Left ventricle myocardium inferior (tissue), 1 donor: ENCODE data around the gene PICALM. TPM values are rescaled to one million over a fixed set of nuclear protein-coding genes. Genes with fewer than 3 reads are reported as not detected.
A peak's percentile ranks its signal among the peaks of the same experiment; 100 is the strongest.

Experiments used
- DNase-seq: peaks from one replicate; pipeline ENCODE4 v3.0.0-alpha.2; 2020
- H3K27ac ChIP-seq: fragments of 200-600 bp; replicated peaks from 2 replicates; pipeline ENCODE4 v1.8.0; 2021
- H3K27me3 ChIP-seq: fragments of 200-600 bp; 2 replicates; pipeline ENCODE4 v1.8.0; 2021; ENCODE audit warnings: low read depth
- H3K36me3 ChIP-seq: fragments of 200-600 bp; 2 replicates; pipeline ENCODE4 v1.8.0; 2021
- H3K4me1 ChIP-seq: fragments of 200-600 bp; 2 replicates; pipeline ENCODE4 v1.8.0; 2021
- H3K4me3 ChIP-seq: fragments of 200-600 bp; 2 replicates; pipeline ENCODE4 v1.8.0; 2021; ENCODE audit warnings: mild to moderate bottlenecking, moderate library complexity
- H3K9me3 ChIP-seq: fragments of 200-600 bp; replicated peaks from 2 replicates; pipeline ENCODE4 v1.8.0; 2021
- CTCF ChIP-seq: fragments of 200-600 bp; IDR thresholded peaks from 2 replicates; pipeline ENCODE4 v1.8.0; 2021; ENCODE audit warnings: antibody characterized with exemption, mild to moderate bottlenecking, borderline replicate concordance
- intact Hi-C: fragments of 100-400 bp; cut with micrococcal nuclease; formaldehyde crosslinking; loops from one replicate; pipeline ENCODE4 v1.11.0; 2022
- total RNA-seq: library from RNA; stranded (reverse); fragmentation: NEBNext Ultra II Directional; extraction: Animal tissue kit (Norgen Biotek cat#: 25700); gene quantifications from one replicate; pipeline ENCODE4 v1.2.1, GENCODE V29; 2021
- donor health status: DM: no; HTN: yes; CAD: no; lungs with severe emphysema.

The PICALM gene
- total RNA-seq, 1 donor from 2014 or later: 133 TPM

DNA sequence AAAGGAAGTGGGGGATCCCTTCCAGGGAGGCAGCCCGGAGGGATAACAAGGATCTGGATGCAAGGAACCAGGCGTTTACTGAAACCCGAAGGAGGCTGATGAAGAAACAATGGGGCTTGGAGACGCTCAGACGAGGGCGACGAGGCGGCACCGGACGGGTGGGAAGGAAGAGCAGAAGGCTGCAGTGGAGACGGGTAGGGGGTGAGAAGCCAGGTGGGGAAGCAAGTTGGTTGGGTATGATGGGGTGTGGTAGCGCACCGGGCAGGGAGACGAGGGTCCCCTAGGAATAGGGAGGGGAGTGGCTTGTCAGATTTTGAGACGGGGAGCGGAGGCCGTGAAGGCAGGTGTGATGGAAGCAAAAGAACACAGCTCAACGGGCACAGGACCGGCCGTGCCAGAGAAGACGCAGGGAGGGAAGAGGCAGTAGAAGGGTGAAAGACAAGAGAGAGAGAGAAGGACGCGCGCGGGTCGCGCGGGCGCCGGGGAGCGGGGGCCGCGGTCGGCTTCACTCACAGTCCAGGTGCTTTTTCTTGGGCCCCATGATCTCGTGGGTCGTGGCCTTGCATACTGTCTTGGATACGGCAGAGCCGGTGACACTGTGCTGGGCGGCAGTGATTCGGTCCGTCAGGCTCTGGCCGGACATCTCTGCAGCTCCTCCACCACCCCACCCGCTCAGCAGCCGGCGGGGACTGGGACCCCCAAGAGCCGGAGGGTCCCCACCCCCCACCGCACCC lies 579 bp downstream of the PICALM start:
- peak; percentile 31 for DNase-seq
- Histone ChIP-seq H3K9me3 (no peaks in the 10 kb centered on the region), H3K27me3 (no peaks in the 10 kb centered on the region), H3K4me3 (peak overlapping the region; percentile 94), H3K4me1 (peaks cover 64% of the 10 kb centered on the region), H3K27ac (peak overlapping the region; percentile 98), H3K36me3 (no peaks in the 10 kb centered on the region)
- TF ChIP-seq CTCF: no peak
- intact Hi-C loops: no loop called here

- Histone ChIP-seq H3K9me3 (no peaks in the 10 kb centered on the region), H3K27me3 (no peaks in the 10 kb centered on the region), H3K4me3 (peak overlapping the region; percentile 94), H3K27ac (peak overlapping the region; percentile 98), H3K4me1 (peaks cover 69% of the 10 kb centered on the region), H3K36me3 (no peaks in the 10 kb centered on the region)
- no peak for TF ChIP-seq CTCF
- DNase-seq: no peak
- intact Hi-C loops: no loop called here
Observed at GRCh38 chr11:86067851-86068137, 1.1 kb downstream of the PICALM start.

- Histone ChIP-seq H3K27me3 (no peaks in the 10 kb centered on the region), H3K9me3 (no peaks in the 10 kb centered on the region), H3K36me3 (no peaks in the 10 kb centered on the region), H3K4me3 (peak overlapping the region; percentile 94), H3K4me1 (peaks cover 74% of the 10 kb centered on the region), H3K27ac (peak overlapping the region; percentile 98)
- intact Hi-C loops: no loop called here
- no peak for DNase-seq
- TF ChIP-seq CTCF: no peak
Observed at GRCh38 chr11:86067009-86067850, 1.7 kb downstream of the PICALM start.

GRCh38 chr11:86066657-86067008 lies 2.3 kb downstream of the PICALM start:
- Histone ChIP-seq H3K4me1 (peaks cover 80% of the 10 kb centered on the region), H3K27ac (peak overlapping the region; percentile 98), H3K27me3 (no peaks in the 10 kb centered on the region), H3K36me3 (no peaks in the 10 kb centered on the region), H3K4me3 (peak overlapping the region; percentile 94), H3K9me3 (no peaks in the 10 kb centered on the region)
- DNase-seq: no peak
- TF ChIP-seq CTCF: no peak
- intact Hi-C loops: no loop called here

- H3K9me3 ChIP-seq: no peaks in the 10 kb centered on the region
- H3K27me3 ChIP-seq: no peaks in the 10 kb centered on the region
- H3K36me3 ChIP-seq: no peaks in the 10 kb centered on the region
- no peak for DNase-seq
- H3K27ac ChIP-seq: peak overlapping the region; percentile 98
- intact Hi-C loops: no loop called here
- TF ChIP-seq CTCF: no peak
- H3K4me1 ChIP-seq: peaks cover 86% of the 10 kb centered on the region
- peak overlapping the region; percentile 94 for H3K4me3 ChIP-seq
Observed at GRCh38 chr11:86066033-86066432, 2.9 kb downstream of the PICALM start.
